HEK293 (cell line): ENCODE measurements around the gene PPP2R2D.

Experiments used
- ZNF121 ChIP-seq: fragments of 450-650 bp; formaldehyde crosslinking; IDR thresholded peaks from 2 replicates; pipeline ENCODE4 v1.5.1; 2016; ENCODE audit warnings: missing biosample characterization, missing genetic modification characterization
- ZNF133 ChIP-seq: fragments of 450-650 bp; formaldehyde crosslinking; IDR thresholded peaks from 2 replicates; pipeline ENCODE4 v1.5.1; 2016; ENCODE audit warnings: missing biosample characterization, missing genetic modification characterization
- ZNF274 ChIP-seq, 2 experiments: fragments of 200-500 bp in 1 of 2; fragments of 450-650 bp in 1 of 2; sonication (Bioruptor generic) in 1 of 2; formaldehyde crosslinking in 1 of 2; IDR thresholded peaks; 2 replicates each; pipeline versions ENCODE4 v1.5.1 to v1.6.1; 2014 to 2016; ENCODE audit warnings: borderline replicate concordance in 1 of 2, inconsistent platforms in 1 of 2, low read length in 1 of 2, missing biosample characterization in 1 of 2, missing genetic modification characterization in 1 of 2
- ZNF626 ChIP-seq: fragments of 450-650 bp; sonication (Bioruptor Pico); formaldehyde crosslinking; IDR thresholded peaks from 2 replicates; pipeline ENCODE4 v1.5.1; 2018; ENCODE audit warnings: missing biosample characterization, missing genetic modification characterization, inconsistent platforms
- ZNF707 ChIP-seq: fragments of 450-650 bp; formaldehyde crosslinking; IDR thresholded peaks from 2 replicates; pipeline ENCODE4 v1.5.1; 2016; ENCODE audit warnings: missing biosample characterization, missing genetic modification characterization
- TF ChIP-seq, protein P1 (sequence below): fragments of 450-650 bp; formaldehyde crosslinking; IDR thresholded peaks from 2 replicates; pipeline ENCODE4 v1.5.1; 2016; ENCODE audit warnings: missing biosample characterization, missing genetic modification characterization
- TF ChIP-seq, protein P2 (sequence below): fragments of 450-650 bp; formaldehyde crosslinking; IDR thresholded peaks from 2 replicates; pipeline ENCODE4 v1.5.1; 2016; ENCODE audit warnings: missing biosample characterization, missing genetic modification characterization
- TF ChIP-seq, protein P3 (sequence below): fragments of 450-650 bp; formaldehyde crosslinking; IDR thresholded peaks from 2 replicates; pipeline ENCODE4; 2016; ENCODE audit warnings: missing biosample characterization, missing genetic modification characterization
- TF ChIP-seq, protein P4 (sequence below): fragments of 450-650 bp; formaldehyde crosslinking; IDR thresholded peaks from 2 replicates; pipeline ENCODE4 v1.5.1; 2016; ENCODE audit warnings: missing biosample characterization, missing genetic modification characterization
- TF ChIP-seq, protein P5 (sequence below): IDR thresholded peaks from 2 replicates; pipeline ENCODE4 v1.6.1; 2011; ENCODE audit warnings: mild to moderate bottlenecking, low read depth, low read length, borderline replicate concordance

DNA sequence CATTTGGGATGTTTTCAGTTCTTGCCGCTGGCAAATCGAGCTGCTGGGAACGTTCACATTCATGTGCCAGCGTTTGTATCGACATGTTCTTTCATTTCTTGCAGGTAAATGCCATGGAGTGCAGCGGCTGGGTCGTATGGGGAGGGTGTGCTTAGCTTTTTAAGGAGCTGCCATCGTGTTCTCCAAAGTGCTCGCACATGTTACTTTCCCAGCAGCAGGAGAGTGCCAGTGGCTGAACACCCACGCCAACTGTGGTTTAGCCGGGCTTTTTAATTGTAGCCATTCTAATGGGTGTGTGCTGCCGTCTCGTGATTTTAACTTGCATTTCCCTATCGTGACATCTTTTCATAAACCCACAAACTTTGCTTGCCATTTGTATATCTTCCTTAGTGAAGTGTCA is 92.5 kb downstream of the PPP2R2D start:
- TF ChIP-seq, protein P1, sequence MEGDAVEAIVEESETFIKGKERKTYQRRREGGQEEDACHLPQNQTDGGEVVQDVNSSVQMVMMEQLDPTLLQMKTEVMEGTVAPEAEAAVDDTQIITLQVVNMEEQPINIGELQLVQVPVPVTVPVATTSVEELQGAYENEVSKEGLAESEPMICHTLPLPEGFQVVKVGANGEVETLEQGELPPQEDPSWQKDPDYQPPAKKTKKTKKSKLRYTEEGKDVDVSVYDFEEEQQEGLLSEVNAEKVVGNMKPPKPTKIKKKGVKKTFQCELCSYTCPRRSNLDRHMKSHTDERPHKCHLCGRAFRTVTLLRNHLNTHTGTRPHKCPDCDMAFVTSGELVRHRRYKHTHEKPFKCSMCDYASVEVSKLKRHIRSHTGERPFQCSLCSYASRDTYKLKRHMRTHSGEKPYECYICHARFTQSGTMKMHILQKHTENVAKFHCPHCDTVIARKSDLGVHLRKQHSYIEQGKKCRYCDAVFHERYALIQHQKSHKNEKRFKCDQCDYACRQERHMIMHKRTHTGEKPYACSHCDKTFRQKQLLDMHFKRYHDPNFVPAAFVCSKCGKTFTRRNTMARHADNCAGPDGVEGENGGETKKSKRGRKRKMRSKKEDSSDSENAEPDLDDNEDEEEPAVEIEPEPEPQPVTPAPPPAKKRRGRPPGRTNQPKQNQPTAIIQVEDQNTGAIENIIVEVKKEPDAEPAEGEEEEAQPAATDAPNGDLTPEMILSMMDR (tag by site-specific recombination), result no peak
- TF ChIP-seq ZNF274 (IDR thresholded peaks at IDR 0.05; ENCODE audit: low read length) (no peak), ZNF274 (tag by site-specific recombination; IDR thresholded peaks at IDR 0.05; ENCODE audit: borderline replicate concordance) (no peak), ZNF133 (no peak), ZNF121 (no peak), ZNF707 (no peak), ZNF626 (tag by site-specific recombination) (no peak)
- TF ChIP-seq, protein P2, sequence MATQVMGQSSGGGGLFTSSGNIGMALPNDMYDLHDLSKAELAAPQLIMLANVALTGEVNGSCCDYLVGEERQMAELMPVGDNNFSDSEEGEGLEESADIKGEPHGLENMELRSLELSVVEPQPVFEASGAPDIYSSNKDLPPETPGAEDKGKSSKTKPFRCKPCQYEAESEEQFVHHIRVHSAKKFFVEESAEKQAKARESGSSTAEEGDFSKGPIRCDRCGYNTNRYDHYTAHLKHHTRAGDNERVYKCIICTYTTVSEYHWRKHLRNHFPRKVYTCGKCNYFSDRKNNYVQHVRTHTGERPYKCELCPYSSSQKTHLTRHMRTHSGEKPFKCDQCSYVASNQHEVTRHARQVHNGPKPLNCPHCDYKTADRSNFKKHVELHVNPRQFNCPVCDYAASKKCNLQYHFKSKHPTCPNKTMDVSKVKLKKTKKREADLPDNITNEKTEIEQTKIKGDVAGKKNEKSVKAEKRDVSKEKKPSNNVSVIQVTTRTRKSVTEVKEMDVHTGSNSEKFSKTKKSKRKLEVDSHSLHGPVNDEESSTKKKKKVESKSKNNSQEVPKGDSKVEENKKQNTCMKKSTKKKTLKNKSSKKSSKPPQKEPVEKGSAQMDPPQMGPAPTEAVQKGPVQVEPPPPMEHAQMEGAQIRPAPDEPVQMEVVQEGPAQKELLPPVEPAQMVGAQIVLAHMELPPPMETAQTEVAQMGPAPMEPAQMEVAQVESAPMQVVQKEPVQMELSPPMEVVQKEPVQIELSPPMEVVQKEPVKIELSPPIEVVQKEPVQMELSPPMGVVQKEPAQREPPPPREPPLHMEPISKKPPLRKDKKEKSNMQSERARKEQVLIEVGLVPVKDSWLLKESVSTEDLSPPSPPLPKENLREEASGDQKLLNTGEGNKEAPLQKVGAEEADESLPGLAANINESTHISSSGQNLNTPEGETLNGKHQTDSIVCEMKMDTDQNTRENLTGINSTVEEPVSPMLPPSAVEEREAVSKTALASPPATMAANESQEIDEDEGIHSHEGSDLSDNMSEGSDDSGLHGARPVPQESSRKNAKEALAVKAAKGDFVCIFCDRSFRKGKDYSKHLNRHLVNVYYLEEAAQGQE (tag by site-specific recombination), result no peak
- TF ChIP-seq, protein P3, sequence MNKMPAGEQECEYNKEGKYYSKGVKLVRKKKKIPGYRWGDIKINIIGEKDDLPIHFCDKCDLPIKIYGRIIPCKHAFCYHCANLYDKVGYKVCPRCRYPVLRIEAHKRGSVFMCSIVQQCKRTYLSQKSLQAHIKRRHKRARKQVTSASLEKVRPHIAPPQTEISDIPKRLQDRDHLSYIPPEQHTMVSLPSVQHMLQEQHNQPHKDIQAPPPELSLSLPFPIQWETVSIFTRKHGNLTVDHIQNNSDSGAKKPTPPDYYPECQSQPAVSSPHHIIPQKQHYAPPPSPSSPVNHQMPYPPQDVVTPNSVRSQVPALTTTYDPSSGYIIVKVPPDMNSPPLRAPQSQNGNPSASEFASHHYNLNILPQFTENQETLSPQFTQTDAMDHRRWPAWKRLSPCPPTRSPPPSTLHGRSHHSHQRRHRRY (tag by site-specific recombination), result no peak
- TF ChIP-seq, protein P4, sequence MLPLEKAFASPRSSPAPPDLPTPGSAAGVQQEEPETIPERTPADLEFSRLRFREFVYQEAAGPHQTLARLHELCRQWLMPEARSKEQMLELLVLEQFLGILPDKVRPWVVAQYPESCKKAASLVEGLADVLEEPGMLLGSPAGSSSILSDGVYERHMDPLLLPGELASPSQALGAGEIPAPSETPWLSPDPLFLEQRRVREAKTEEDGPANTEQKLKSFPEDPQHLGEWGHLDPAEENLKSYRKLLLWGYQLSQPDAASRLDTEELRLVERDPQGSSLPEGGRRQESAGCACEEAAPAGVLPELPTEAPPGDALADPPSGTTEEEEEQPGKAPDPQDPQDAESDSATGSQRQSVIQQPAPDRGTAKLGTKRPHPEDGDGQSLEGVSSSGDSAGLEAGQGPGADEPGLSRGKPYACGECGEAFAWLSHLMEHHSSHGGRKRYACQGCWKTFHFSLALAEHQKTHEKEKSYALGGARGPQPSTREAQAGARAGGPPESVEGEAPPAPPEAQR (tag by site-specific recombination), result no peak
- TF ChIP-seq, protein P5, sequence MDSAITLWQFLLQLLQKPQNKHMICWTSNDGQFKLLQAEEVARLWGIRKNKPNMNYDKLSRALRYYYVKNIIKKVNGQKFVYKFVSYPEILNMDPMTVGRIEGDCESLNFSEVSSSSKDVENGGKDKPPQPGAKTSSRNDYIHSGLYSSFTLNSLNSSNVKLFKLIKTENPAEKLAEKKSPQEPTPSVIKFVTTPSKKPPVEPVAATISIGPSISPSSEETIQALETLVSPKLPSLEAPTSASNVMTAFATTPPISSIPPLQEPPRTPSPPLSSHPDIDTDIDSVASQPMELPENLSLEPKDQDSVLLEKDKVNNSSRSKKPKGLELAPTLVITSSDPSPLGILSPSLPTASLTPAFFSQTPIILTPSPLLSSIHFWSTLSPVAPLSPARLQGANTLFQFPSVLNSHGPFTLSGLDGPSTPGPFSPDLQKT, result no peak
